ENCODE measurements around the gene COA1.

The COA1 gene

GRCh38 chr7:43660141-43660540 lies 69.2 kb downstream of the COA1 start:
- TF ChIP-seq GABPA (IDR thresholded peaks at IDR 0.05; ENCODE audit: low read depth) (no peak), CTCF (IDR thresholded peaks at IDR 0.05; ENCODE audit: insufficient read depth, low read length) (no peak), REST (IDR thresholded peaks at IDR 0.05; ENCODE audit: insufficient replicate concordance, low read depth) (no peak), POLR2AphosphoS5 (IDR thresholded peaks at IDR 0.05; ENCODE audit: low read depth) (no peak), SPI1 (IDR thresholded peaks at IDR 0.05; ENCODE audit: borderline replicate concordance, low read depth) (no peak)
- Histone ChIP-seq H3K4me3 (replicated peaks; ENCODE audit: insufficient read depth, low read length) (no peak overlapping the region), H3K27ac (replicated peaks) (no peak overlapping the region)

GRCh38 chr7:43659549-43659896 lies 69.8 kb downstream of the COA1 start:
- H3K27ac ChIP-seq (replicated peaks) = no peak overlapping the region
- no peak for DNase-seq (ENCODE audit: low read depth in 1 of 2, low spot score in 1 of 2)
- no peak for TF ChIP-seq REST (IDR thresholded peaks at IDR 0.05; ENCODE audit: insufficient replicate concordance, low read depth)
- no peak for TF ChIP-seq SPI1 (IDR thresholded peaks at IDR 0.05; ENCODE audit: borderline replicate concordance, low read depth)
- TF ChIP-seq CTCF (IDR thresholded peaks at IDR 0.05; ENCODE audit: insufficient read depth, low read length) = no peak
- no peak for TF ChIP-seq GABPA (IDR thresholded peaks at IDR 0.05; ENCODE audit: low read depth)
- TF ChIP-seq POLR2AphosphoS5 (IDR thresholded peaks at IDR 0.05; ENCODE audit: low read depth) = no peak

More at GRCh38 chr7:43660141-43660540, 69.2 kb downstream of the COA1 start:
- H3K27me3 ChIP-seq (ENCODE audit: insufficient read depth, poor library complexity, severe bottlenecking) = no peaks in the 10 kb centered on the region
- DNase-seq (ENCODE audit: low read depth in 1 of 2, low spot score in 1 of 2) = no peak

GRCh38 chr7:43658718-43659548 lies 70.4 kb downstream of the COA1 start:
- DNase-seq (ENCODE audit: low read depth in 1 of 2, low spot score in 1 of 2) = no peak
- Histone ChIP-seq H3K27me3 (ENCODE audit: insufficient read depth, poor library complexity, severe bottlenecking) (no peaks in the 10 kb centered on the region), H3K27ac (replicated peaks) (no peak overlapping the region), H3K4me3 (replicated peaks; ENCODE audit: insufficient read depth, low read length) (no peak overlapping the region)
- TF ChIP-seq CTCF (IDR thresholded peaks at IDR 0.05; ENCODE audit: insufficient read depth, low read length) (no peak), GABPA (IDR thresholded peaks at IDR 0.05; ENCODE audit: low read depth) (no peak), POLR2AphosphoS5 (IDR thresholded peaks at IDR 0.05; ENCODE audit: low read depth) (no peak), SPI1 (IDR thresholded peaks at IDR 0.05; ENCODE audit: borderline replicate concordance, low read depth) (no peak), REST (IDR thresholded peaks at IDR 0.05; ENCODE audit: insufficient replicate concordance, low read depth) (no peak)

More at GRCh38 chr7:43659549-43659896, 69.8 kb downstream of the COA1 start:
- H3K4me3 ChIP-seq (replicated peaks; ENCODE audit: insufficient read depth, low read length) = no peak overlapping the region
- H3K27me3 ChIP-seq (ENCODE audit: insufficient read depth, poor library complexity, severe bottlenecking) = no peaks in the 10 kb centered on the region
